GM18502 (cell line): ENCODE results near the gene RASA4B.
"Not testable (repeated sequence)": the region's sequence is repeated elsewhere in the genome, so short reads cannot be mapped to it uniquely, and the experiment has no call there.

ENCODE experiments used
- ATAC-seq: cut with Tn5 transposase; IDR thresholded peaks from one replicate; pipeline ENCODE4 v1.9.1; 2021; ENCODE audit warnings: mild to moderate bottlenecking; ENCODE audit not compliant: unreplicated experiment, poor library complexity

Gene RASA4B

DNA sequence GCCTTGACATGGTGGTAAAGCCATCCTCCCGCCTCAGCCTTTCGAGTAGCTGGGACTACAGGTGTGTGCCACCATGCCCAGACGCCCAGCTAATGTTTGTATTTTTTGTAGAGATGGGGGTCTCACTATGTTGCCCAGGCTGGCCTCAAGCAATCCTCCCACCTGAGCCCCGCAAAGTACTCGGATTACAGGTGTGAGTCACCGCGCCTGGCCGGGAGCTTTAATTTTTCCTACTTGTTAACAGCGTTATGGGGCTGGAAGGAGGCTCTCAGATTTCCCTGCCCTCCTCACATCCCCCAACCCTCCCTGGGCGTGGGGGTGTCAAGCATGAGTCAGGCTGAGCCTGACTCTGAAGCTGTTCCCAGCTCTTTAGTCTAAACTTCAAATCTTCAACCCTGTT lies 61.2 kb downstream of the RASA4B start:
- ATAC-seq = no peak

DNA sequence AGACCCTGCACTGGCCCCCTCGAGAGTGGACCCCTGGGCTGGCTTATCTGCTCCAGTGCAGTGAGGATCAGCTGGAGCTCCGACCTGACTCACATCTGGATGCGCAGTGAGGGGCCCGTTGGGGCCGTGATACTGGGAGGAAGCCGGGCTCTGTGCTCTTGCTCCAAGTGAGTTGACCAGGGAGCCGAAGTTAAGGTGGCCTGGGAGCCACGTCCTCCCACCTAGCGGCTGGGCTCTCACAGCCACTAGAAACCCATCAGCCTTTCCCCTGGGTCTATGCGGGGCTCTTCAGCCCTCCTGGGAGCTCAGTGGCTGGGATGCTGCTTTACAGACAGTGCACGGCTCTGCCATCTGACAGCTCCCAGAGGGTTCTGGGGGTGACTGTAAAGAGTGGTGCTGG lies 62.0 kb downstream of the RASA4B start:
- ATAC-seq = no peak

DNA sequence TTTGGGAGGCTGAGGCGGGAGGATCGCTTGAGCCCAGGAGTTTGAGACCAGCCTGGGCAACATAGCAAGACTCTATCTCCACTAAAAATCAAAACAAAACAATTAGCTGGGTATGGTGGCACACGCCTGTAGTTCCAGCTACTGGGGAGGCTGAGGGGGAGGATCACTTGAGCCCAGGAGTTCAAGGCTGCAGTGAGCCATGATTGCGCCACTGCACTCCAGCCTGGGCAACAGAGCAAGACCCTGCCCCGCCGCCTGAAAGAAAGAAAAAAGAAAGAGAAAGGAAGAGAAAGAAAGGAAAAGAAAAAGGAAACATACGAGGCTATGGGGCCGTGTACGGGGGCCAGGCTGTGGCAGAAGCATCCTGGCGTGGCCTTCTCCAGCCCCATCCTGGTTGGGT lies 62.6 kb downstream of the RASA4B start:
- ATAC-seq = not testable (repeated sequence)

DNA sequence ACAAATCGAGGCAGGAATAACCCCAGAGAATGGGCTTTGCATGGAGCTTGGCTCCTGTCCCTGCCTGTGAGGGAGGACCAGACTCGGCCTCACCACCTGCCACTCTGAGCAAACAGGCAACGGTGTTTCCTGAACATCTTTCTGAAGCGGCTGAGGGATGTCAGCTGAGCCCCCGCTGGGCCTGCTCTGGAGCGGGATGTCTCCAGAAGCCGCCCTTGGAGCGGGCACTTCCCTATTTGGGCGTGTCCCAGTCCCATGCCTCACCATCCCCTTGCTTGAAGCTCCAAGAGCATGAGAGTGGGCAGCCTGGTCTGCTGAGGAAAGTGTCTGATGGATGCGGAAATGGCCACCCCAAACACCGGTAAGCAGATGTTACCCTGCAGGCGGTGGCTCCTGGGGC lies 63.1 kb downstream of the RASA4B start:
- ATAC-seq = no peak

DNA sequence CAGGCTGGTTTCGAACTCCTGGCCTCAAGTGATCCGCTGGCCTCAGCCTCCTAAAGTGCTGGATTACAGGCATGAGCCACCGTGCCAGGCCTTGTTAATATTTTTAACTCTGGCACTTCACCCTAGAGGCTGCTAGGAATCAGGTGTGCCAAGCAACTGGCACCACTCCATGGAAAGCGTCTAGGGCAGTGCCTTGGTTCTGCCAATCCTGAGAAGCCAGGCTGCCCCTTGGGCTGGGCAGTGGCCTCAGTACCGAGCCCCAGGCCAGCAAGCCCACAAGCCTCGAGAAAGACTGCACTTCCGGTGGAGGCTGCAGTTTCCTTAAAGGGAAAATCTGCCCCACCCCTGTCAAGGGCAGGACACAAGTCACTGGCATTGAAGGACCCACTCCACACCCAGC lies 64.3 kb downstream of the RASA4B start:
- ATAC-seq = no peak

DNA sequence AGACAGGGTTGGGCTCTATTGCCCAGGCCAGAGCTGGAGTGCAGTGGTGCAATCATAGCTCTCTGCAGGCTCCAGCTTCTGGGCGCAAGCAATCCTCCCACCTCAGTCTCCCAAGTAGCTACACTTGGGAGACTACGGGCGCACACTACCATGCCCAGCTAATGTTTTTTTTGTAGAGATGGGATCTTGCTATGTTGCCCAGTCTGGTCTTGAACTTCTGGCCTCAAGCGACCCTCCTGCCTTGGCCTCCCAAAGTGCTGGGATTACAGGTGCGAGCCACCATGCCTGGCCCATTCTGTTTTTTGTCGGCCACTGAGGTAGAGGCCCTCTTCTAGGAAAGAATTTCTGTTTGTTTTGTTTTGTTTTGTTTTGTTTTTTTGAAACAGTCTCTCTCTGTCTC lies 65.1 kb downstream of the RASA4B start:
- no peak for ATAC-seq

DNA sequence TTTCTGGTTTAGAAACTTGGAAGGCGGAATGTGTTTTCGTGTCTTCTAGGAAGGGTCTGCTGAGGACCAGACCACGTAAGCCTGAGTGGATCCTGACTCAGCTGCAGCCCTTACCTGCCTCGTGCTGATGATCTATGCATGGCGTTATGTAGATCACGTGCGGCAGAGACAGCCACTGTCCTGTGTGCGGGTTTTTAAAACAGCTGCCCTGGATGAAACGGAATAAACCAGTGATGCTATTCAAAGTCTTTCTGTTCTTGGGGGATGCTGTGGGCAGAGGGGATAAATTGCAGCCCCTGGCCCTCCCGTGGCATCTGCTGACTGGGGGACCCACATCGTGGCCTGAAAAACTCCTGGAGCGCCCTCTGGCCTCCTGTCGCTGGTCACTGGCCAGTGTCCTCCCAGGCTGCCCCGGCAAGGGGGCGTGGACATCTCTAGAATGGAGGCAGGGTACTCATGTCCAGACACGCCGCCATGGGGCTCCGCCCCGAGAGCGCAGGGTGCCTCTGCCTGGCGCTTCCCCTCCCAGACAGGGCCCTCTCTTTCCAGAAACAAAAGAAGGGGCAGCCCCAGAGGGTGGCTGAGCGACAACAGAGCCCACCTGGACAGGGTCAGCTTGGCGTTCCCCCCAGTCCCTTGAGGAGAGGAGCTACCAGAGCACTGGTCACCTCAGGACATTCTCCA lies 66.1 kb downstream of the RASA4B start:
- ATAC-seq = no peak

DNA sequence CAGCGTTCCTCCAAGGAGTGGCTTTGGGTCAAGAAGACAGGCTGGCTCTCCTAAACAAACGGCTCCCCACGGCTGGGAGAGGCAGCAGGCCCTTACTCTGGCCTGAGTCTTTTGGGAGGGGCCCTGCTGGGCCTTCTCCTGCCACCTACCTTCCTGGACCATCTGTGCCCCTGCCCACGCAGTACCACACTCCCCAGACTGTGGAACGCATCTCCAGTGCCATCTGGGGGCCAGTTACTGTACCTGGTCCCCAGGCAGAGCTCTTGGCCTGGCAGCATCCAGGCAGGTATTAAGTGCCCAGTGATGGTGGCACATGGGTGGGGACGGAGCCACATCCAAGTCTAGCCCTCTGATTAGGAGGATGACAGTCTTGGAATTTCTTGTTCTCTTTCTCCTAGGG lies 67.3 kb downstream of the RASA4B start:
- peak; percentile 49 for ATAC-seq

DNA sequence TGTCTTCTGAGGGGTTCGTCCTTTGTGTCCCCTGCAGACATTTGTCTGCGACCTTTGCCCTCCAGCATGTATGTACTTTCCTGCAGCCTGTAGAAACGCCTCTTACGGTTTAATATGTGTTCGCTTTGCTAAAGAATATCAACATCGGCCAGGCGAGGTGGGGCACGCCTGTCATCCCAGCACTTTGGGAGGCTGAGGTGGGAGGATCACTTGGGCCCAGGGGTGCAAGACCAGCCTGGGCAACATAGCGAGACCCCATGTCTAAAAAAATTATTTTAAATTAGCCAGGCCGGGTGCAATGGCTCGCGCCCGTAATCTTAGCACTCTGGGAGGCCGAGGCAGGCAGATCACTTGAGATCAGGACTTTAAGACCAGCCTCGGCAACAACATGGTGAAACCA lies 68.4 kb downstream of the RASA4B start:
- no peak for ATAC-seq

DNA sequence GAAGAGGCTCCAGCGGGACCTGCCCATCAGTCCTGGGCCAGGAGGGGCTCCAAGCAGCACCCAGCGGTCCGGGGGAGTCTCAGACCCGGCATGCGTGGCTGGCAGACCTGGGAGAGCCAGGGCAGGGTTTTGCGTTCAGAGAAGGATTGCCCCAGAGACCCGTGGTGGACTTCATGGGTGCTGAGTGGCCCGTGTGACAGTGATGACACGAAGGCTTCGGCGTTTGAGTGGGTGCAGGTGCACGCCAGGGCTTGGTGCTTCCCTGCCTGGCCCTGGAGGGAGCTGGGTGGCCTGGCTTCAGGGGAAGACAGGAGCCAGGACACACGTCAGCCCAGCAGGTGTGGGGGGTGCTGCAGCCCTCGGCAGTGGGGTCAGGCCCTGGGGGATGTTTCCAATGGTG lies 70.3 kb downstream of the RASA4B start:
- ATAC-seq = no peak

DNA sequence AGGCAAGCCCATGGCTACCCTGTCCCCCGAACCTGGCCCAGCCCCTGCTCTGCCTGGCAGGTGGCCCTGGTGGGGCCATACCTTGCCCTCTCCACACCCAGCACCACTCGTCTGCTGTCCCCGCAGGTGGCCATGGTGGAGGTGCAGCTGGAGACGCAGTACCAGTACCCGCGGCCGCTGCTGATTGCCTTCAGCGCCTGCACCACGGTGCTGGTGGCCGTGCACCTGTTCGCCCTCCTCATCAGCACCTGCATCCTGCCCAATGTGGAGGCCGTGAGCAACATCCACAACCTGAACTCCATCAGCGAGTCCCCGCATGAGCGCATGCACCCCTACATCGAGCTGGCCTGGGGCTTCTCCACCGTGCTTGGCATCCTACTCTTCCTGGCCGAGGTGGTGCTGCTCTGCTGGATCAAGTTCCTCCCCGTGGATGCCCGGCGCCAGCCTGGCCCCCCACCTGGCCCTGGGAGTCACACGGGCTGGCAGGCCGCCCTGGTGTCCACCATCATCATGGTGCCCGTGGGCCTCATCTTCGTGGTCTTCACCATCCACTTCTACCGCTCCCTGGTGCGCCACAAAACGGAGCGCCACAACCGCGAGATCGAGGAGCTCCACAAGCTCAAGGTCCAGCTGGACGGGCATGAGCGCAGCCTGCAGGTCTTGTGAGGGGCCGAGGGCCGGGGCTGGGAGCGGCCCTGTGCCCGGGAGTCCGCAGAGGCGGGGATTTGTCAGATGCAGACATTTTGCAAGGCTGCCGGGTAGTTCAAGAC lies 71.0 kb downstream of the RASA4B start:
- ATAC-seq = no peak

DNA sequence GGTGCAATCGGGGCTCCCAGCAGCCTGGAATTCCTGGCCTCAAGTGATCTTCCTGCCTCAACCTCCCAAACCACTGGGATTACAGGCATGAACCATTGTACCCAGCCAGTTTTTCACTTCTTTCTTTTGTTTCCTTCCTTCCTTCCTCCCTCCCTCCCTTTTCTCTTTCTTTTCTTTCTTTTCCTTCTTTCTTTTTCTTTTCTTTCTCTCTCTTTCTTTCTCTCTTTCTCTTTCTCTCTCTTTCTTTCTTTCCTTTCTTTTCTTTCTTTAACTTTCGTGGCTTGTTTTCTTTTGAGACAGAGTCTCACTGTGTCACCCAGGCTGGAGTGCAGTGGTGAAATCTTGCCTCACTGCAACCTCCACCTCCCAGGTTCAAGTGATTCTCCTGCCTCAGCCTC lies 71.9 kb downstream of the RASA4B start:
- ATAC-seq = no peak

DNA sequence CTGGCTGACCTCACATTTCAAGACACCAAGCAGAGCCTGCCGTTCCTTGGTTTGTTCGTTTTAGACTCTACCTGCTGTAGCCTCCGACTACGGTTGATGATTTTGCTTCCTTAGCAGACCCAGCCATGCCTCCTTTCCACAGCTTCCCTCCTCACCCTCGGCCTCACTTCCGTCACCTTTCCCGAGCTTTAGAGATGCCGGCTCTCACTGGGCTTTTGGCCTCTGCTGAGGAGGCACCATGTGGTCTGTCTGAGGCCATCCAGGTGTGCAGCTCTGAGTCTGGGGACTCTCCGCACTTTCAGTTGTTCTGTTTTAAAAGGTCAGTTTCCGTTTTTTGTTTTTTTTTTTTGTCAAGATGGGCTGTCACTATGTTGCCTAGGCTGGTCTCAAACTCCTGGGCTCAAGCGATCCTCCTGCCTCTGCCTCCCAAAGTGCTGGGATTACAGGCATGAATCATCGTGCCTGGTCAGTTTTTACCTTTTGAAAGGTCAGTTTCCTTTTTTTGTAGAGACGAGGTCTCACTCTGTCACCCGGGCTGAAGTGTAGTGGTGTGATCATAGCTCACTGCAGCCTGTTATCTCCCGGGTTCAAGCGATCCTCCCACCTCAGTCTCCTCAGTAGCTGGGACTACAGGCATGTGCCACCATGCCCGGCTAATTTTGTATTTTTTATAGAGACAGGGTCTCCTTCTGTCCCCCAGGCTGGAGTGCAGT lies 72.5 kb downstream of the RASA4B start:
- ATAC-seq = peak; percentile 51

DNA sequence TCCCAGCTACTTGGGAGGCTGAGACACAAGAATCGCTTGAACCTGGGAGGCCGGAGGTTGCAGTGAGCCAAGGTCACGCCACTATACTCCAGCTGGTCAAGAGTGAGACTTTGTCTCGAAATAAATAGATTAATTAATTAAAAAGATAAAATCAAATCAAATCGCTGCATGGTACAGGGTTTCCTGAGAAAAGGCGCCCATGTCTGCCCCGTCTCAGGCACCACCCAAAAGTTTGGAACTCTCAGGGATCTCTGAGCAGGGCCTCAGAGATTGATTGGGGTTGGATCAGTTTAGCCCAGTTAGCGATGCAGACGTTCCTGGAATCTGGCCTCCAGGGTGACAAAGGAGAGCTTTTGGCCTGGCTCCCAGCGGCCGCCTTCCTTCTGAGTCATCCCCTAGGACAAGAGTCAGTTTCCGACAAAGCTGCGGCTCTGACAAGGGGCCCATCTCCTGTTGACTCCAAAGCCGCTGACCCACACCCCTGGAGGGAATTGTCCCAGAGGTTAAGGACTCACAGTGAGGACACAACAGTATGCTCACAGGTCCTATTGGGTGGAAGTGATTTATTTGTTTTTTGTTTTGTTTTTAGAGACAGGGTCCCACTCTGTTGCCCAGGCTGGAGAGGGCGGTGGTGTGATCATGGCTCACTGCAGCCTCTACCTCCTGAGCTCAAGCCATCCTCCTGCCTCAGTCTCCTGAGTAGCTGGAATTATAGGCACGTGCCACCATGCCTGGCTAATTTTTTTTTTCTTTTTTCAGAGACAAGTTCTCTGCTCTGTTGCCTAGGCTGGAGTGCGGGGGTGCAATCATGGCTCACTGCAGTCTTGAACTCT lies 77.4 kb downstream of the RASA4B start:
- ATAC-seq = no peak

DNA sequence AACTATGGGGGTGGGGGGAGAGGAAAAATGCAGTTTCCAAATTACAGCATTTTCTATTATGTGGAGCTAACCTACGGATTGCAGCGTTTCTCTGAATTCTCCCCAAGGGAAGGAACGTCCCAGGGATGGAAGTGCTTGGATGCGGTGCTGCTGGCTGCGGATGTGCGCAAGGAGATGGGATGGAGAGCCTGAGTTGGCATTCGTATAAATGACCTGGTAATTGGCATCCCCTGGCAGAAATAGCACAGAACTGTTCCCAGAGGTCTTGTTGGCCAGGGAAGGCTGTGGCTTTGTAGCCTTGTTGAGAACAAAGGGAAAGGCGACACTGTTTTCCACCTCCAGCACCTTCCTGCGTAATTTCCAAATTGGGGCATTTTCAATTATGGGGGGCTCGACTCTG lies 81.5 kb downstream of the RASA4B start:
- ATAC-seq = no peak

DNA sequence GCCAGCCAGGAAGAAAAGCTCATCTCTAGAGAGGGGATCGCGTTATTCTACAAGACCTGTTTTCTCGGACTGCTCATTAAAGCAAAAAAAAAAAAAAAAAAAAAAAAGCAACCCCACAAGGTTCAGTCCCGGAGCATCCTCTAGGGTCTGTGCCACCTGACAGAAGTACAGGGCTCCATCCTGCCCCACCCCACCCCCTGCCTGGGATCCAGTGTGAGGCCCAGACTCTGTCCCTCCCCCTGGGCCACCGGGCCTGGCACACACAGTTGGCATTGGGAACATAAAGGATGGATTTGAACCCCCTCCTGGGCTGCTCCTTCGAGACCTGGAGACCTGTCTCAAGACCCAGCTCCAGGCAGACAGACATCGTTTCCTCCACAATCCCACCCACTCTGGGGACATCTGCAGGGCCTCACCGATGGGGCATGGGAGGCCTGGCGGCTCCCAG lies 83.5 kb downstream of the RASA4B start:
- no peak for ATAC-seq

DNA sequence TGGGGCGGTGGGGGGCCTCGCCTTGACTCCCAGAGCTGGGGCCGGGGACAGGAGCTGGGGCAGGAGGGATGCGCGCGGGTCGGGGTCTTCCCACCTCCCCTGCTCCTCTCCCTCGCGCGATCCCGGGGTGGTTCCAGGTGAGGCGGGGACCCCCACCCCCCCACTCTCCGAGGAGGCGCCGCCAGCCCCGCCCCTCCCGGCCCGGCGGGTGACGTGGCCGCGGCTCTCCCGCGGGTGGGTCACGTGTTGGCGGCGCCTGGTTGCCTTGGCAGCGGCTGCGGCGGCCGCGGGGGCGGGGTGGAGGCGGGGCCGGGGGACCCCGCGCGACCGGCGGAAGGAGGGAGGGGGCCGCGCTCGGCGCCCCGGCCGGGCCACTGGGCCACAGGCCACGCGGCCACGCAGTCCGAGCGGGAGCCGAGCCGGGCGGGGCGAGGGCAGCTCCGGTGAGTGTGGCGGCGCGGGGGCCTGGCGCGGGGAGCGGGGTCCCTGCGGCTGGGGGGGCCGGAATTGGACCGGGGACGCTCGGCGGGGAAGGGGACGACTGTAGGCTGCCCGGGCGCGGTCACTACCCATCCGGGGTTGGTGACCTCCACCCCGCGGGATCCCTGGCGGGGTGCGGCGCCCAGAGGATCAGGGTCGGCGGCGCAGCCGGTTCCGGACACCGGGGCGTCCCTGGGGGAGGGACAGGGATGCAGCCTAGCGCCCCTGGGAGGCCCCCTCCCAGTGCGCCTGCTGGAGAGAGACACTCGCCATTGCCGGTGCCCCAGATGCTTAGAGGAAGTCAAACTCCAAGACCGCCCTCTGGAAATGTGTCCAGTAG lies 84.1 kb downstream of the RASA4B start, which contains the start of gene ORAI2:
Gene ORAI2, plus strand, starts transcription at position 357 of the 820 bp plus-strand sequence. CDS start 5,382 bp downstream, outside the sequence.
- peak; percentile 63 for ATAC-seq
